Measurements from ENCODE around the gene ITGB8.

The ITGB8 gene

GRCh38 chr7:20296444-20296843, 34.3 kb upstream of the ITGB8 start:
- no peaks in the 10 kb centered on the region for H3K36me3 ChIP-seq (ENCODE audit: control insufficient read depth, insufficient read depth, low read length)
- H3K79me2 ChIP-seq = no peaks in the 10 kb centered on the region
- no peak overlapping the region for H2AFZ ChIP-seq
- no peak overlapping the region for H3K9ac ChIP-seq
- no peaks in the 10 kb centered on the region for H3K9me3 ChIP-seq (ENCODE audit: control insufficient read depth, low read length)
- no peak overlapping the region for H3K27ac ChIP-seq
- H3K27me3 ChIP-seq (ENCODE audit: control insufficient read depth, insufficient read depth, low read length) = no peaks in the 10 kb centered on the region
- TF ChIP-seq CTCF (IDR thresholded peaks at IDR 0.05) = no peak
- no peak overlapping the region for H3K4me3 ChIP-seq (ENCODE audit: low read depth, low read length)
- no peak overlapping the region for H3K4me2 ChIP-seq (ENCODE audit: low read length)
- H3K4me1 ChIP-seq = no peaks in the 10 kb centered on the region

- H3K9ac ChIP-seq = no peak overlapping the region
- no peaks in the 10 kb centered on the region for H3K9me3 ChIP-seq (ENCODE audit: control insufficient read depth, low read length)
- no peaks in the 10 kb centered on the region for H3K27me3 ChIP-seq (ENCODE audit: control insufficient read depth, insufficient read depth, low read length)
- no peaks in the 10 kb centered on the region for H3K36me3 ChIP-seq (ENCODE audit: control insufficient read depth, insufficient read depth, low read length)
- no peaks in the 10 kb centered on the region for H3K79me2 ChIP-seq
- no peak for TF ChIP-seq CTCF (IDR thresholded peaks at IDR 0.05)
- H2AFZ ChIP-seq = no peak overlapping the region
- H3K4me3 ChIP-seq (ENCODE audit: low read depth, low read length) = no peak overlapping the region
- H3K4me2 ChIP-seq (ENCODE audit: low read length) = no peak overlapping the region
- H3K27ac ChIP-seq = no peak overlapping the region
- H3K4me1 ChIP-seq = no peaks in the 10 kb centered on the region
Observed at GRCh38 chr7:20296901-20297300, 33.8 kb upstream of the ITGB8 start.

GRCh38 chr7:20298486-20298901, 32.2 kb upstream of the ITGB8 start:
- Histone ChIP-seq H3K4me2 (ENCODE audit: low read length) (no peak overlapping the region), H3K27ac (no peak overlapping the region), H3K4me1 (no peaks in the 10 kb centered on the region), H3K9me3 (ENCODE audit: control insufficient read depth, low read length) (no peaks in the 10 kb centered on the region), H2AFZ (no peak overlapping the region), H3K27me3 (ENCODE audit: control insufficient read depth, insufficient read depth, low read length) (no peaks in the 10 kb centered on the region), H3K4me3 (ENCODE audit: low read depth, low read length) (no peak overlapping the region), H3K36me3 (ENCODE audit: control insufficient read depth, insufficient read depth, low read length) (no peaks in the 10 kb centered on the region), H3K79me2 (no peaks in the 10 kb centered on the region), H3K9ac (no peak overlapping the region)
- no peak for TF ChIP-seq CTCF (IDR thresholded peaks at IDR 0.05)

- H3K36me3 ChIP-seq (ENCODE audit: control insufficient read depth, insufficient read depth, low read length) = no peaks in the 10 kb centered on the region
- no peak overlapping the region for H3K4me3 ChIP-seq (ENCODE audit: low read depth, low read length)
- no peak overlapping the region for H3K9ac ChIP-seq
- H2AFZ ChIP-seq = no peak overlapping the region
- H3K27ac ChIP-seq = no peak overlapping the region
- H3K27me3 ChIP-seq (ENCODE audit: control insufficient read depth, insufficient read depth, low read length) = no peaks in the 10 kb centered on the region
- H3K79me2 ChIP-seq = no peaks in the 10 kb centered on the region
- no peaks in the 10 kb centered on the region for H3K9me3 ChIP-seq (ENCODE audit: control insufficient read depth, low read length)
- TF ChIP-seq CTCF (IDR thresholded peaks at IDR 0.05) = no peak
- H3K4me2 ChIP-seq (ENCODE audit: low read length) = no peak overlapping the region
- H3K4me1 ChIP-seq = no peaks in the 10 kb centered on the region
Observed at GRCh38 chr7:20299145-20299544, 31.6 kb upstream of the ITGB8 start.

GRCh38 chr7:20299647-20300312, 30.9 kb upstream of the ITGB8 start:
- TF ChIP-seq CTCF (IDR thresholded peaks at IDR 0.05) = no peak
- Histone ChIP-seq H3K27me3 (ENCODE audit: control insufficient read depth, insufficient read depth, low read length) (no peaks in the 10 kb centered on the region), H3K4me2 (ENCODE audit: low read length) (no peak overlapping the region), H3K79me2 (no peaks in the 10 kb centered on the region), H3K4me1 (no peaks in the 10 kb centered on the region), H3K9me3 (ENCODE audit: control insufficient read depth, low read length) (no peaks in the 10 kb centered on the region), H3K9ac (no peak overlapping the region), H3K27ac (no peak overlapping the region), H3K4me3 (ENCODE audit: low read depth, low read length) (no peak overlapping the region), H3K36me3 (ENCODE audit: control insufficient read depth, insufficient read depth, low read length) (no peaks in the 10 kb centered on the region), H2AFZ (no peak overlapping the region)

All from parathyroid adenoma (tissue), 2 donors.